Right ventricle myocardium inferior (tissue), 1 donor: ENCODE data around the gene PRSS33. TPM values are rescaled to one million over a fixed set of nuclear protein-coding genes. Genes with fewer than 3 reads are reported as not detected.
A peak's percentile ranks its signal among the peaks of the same experiment; 100 is the strongest.

Experiments used
- ATAC-seq: fragments of 200-7000 bp; cut with Tn5 transposase; one replicate; pipeline ENCODE4 v1.9.1; 2020; ENCODE audit warnings: mild to moderate bottlenecking, moderate library complexity
- DNase-seq: peaks from one replicate; pipeline ENCODE4 v3.0.0; 2021; ENCODE audit errors: missing footprints
- intact Hi-C: fragments of 100-400 bp; cut with DNase I; formaldehyde crosslinking; loops from one replicate; pipeline ENCODE4 v1.11.0; 2022
- total RNA-seq: library from RNA; stranded (reverse); fragmentation: NEBNext Ultra II Directional; extraction: Animal tissue kit (Norgen Biotek cat#: 25700); gene quantifications from one replicate; pipeline ENCODE4 v1.2.1, GENCODE V29; 2021
- donor health status: DM: no; HTN: yes; CAD: no; lungs with severe emphysema.

PRSS33 gene
- total RNA-seq, 1 donor from 2014 or later: not detected

DNA sequence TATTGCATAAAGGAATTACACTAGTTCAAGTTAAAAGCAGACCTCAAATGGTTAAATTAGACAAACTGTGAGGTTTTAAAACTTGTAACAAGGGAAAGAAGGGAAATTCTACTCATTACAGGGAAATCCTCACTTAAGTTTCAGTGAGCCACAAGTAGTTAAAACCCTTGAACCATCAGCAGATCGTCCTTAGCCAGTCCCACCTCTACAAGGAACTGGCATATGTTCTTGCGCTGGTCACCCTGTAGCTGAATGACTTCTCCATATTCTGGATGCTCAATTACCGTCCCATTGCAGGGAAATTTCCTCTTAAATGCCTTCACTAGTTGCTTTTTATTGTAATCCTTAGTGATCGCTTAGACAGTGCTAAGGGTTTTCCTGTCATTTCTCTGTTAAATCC lies 35.1 kb upstream of the PRSS33 start:
- no peak for ATAC-seq
- intact Hi-C loops: no loop called here
- DNase-seq: no peak

DNA sequence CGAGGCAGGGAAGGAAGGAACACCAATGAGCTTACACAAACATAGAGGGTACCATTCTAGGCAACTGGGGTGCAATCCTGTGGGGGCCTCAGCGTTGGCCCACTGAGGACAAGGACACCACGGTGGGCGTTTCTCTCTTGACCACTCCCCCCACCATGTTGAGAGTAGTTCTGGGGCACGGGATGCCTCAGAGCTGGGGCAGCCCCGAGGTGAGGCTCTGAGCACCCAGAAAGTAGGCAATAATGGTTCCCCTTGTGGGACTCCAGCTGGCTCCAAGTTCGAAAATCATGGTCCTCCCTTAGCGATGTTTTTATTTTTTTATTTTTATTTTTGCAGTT lies 34.8 kb upstream of the PRSS33 start:
- no peak for ATAC-seq
- intact Hi-C loops: no loop called here
- no peak for DNase-seq

DNA sequence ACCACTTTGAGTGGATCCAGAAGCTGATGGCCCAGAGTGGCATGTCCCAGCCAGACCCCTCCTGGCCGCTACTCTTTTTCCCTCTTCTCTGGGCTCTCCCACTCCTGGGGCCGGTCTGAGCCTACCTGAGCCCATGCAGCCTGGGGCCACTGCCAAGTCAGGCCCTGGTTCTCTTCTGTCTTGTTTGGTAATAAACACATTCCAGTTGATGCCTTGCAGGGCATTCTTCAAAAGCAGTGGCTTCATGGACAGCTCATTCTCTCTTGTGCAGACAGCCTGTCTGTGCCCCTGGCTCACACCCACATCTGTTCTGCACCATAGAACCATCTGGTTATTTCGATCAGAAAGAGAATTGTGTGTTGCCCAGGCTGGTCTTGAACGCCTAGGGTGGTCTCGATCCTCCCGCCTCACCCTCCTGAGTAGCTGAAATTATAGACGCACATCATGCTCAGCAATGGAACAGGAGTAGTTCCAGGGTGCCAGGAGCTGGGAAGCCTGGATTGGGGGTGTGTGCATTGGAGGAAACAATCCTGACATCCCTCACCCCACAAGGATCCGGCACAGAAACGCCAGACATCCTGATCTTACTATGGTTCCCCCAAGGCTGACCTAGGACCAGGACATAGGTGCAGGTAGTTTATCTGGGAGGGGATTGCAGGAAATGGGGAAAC lies 34.3 kb upstream of the PRSS33 start:
- DNase-seq (no peak), ATAC-seq (no peak)
- intact Hi-C loops: no loop called here

DNA sequence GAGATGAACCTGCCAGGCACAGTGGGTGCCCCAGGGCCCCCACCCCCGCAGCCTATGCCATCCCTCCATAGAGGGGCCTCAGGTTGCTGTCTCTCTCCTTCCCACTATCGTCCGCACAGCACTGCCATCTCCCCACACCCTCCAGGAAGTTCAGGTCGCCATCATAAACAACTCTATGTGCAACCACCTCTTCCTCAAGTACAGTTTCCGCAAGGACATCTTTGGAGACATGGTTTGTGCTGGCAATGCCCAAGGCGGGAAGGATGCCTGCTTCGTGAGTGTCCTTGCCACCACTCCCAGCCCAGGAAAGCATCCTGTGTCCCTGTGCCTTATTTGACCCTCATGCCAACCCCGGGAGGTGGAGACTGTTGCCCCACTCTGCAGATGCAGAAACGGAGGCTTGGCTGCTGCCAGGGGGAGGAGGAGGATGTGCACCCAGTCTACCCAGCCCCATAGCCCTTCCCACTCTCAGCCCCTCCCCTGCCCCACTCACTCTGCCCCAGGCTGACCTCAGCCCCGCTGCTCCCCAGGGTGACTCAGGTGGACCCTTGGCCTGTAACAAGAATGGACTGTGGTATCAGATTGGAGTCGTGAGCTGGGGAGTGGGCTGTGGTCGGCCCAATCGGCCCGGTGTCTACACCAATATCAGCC lies 33.6 kb upstream of the PRSS33 start:
- intact Hi-C loops: no loop called here
- ATAC-seq (no peak), DNase-seq (no peak)

DNA sequence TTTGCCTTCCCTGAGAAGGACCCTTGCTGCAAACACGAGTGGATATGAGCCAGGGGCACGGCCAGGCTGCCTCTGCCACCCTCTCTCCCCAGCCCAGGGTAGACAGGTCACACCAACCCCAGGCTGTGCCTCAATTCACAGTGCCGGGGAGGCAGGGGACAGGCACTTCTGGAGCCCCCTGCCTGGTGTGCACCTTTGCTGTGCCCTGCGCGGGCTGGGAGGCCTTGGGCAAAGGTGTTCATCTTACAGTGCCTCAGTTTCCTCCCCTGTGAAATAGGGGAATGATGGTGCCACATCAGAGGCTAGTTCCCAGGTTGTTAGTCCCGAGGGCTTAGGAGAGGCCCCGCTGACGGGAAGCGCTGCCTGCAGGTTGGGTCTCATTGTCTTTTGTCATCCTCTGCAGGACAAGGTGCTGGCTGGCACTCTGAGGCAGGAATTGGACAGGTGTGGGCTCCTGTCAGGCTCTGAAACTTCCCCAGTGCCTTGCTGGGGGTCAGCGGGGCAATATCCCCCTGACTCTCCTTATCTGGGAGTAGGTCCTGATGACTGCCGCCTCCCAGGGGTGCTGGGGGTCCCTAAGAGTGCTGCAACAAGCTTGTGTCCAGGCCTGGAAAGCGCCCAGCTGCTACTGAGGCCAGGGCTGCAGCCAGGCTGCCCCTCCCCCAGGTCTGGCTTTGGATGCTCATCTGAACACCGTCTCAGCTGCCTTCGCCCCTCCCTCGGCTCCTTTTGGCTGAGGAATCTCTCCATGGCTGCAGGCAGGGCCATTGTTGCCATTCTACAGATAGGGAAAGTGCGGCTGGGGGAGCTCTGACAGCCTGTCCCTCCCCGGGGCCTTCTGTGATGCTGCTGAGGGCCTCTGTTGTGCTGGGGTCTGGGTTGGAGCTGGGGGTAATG lies 32.8 kb upstream of the PRSS33 start:
- intact Hi-C loops: no loop called here
- no peak for ATAC-seq
- no peak for DNase-seq

DNA sequence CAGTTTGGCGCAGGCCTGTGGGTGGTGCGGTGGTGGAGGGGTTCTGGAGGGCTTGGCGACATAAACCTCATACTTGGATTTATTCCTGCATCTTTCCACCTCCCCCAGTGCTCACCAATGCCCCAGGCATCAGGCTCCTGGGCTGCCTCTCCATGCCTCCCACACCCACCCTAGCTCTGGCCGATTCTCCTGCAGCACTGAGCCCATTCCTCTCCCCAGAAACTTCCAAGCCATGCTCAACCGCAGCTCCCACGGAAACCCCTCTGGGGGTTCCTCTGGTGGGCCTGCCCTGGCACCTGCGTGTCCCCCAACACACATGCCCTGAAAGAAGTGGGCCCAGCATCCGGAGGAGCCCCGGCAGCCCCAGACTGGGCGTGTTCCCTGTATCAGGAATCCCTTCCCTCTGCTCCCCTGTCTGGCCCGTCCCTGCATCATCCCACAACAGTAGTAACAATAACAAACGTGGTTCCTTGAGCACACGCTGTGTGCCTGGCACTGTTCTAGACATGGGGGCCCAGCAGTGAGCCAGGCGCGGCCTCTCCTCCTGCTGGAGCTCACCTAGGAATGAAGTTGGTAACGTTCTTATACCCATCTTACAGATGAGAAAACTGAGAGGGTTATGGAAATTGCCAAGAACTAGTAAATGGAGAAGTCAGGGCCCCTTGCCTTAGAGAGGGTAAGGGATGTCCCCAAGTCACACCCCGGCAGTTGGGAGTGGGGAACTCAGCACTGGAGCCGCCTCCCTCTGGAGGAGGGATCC lies 32.0 kb upstream of the PRSS33 start:
- DNase-seq (no peak), ATAC-seq (no peak)
- intact Hi-C loops: no loop called here

DNA sequence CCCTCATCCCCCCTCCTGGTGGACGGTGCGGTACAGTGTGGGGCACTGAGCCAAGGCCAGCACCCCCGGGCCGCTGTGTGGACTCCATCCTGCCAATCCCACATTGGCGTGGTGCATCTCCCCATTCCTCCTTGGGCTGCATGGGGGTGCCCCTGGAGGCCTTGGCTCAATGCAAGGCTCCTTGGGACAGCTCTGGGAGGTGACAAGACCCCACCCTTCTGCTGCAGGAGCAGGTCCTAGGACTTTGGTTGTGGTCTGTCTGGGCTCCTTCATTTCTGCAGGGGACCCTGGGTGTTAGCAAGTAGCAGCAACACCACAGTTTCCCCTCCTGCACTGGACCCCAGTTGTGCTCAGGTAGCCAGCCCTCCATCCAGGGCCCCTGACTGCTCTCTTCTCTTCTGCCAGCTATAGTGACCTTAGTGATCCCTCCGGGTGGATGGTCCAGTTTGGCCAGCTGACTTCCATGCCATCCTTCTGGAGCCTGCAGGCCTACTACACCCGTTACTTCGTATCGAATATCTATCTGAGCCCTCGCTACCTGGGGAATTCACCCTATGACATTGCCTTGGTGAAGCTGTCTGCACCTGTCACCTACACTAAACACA lies 31.0 kb upstream of the PRSS33 start:
- intact Hi-C loops: no loop called here
- DNase-seq (no peak), ATAC-seq (no peak)

DNA sequence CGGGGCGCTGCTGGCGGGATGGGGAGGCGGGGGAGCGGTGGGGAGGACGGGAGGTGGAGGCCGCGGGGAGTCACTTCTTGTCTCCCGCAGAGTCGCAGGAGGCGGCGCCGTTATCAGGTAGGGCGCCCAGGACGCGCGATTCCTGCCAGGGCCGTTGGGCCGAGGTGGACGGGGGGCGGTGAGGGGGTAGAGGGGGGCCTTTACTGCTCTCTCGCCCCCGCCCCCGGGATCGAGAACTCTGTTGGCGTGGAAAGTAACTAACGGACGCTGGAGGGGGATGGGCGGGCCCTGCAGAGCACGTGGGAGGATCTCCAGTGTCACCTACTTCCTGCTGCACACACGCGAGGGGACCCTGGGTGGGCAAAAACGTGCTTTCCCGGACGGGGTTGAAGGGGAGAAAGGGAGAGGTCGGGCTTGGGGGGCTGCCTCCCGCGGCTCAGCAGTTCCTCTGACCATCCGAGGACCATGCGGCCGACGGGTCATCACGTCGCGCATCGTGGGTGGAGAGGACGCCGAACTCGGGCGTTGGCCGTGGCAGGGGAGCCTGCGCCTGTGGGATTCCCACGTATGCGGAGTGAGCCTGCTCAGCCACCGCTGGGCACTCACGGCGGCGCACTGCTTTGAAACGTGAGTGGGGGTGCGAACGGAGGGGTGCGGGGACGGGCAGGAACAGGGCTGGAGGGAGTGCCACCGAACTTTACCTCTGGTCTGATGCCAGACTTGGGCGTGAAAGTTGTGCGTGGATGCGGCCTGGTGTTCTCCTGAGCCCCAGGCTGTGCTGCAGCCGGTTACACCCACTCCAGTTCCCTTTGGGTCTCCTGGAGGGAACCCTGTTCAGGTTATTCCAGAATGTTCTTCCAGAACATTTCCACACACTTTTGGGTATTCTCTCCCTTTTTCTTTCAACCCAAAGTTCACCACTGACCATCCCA lies 30.2 kb upstream of the PRSS33 start:
- intact Hi-C loops: no loop called here
- ATAC-seq: peak; percentile 16

DNA sequence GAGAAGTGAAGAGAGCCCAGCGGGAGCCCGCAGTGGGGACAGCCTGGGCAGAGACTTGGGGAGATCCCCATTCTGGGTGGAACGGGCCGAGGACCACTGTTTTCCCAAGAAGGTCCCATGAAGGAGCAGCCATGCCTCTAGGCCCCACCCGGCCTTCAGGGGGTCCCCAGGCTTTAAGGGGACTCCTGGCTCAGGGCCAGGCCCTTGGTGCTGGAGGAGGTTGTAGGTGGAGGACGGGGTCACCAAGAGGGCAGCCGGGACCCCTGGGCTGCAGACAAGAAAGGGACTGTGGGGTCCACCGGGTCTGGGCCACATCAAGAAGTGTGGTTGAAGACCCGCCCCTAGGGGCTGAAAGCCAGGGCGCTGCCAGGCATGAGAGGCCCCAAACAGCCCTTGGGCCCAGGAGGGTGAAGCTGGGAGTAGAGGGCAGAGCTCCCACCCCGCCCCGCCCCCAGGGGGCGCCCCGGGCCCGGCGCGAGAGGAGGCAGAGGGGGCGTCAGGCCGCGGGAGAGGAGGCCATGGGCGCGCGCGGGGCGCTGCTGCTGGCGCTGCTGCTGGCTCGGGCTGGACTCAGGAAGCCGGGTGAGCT lies 29.5 kb upstream of the PRSS33 start, which contains the start of gene PRSS21:
PRSS21 (plus strand) TSS at position 487 of the 589 bp plus-strand sequence; CDS start at position 519, 32 bp downstream.
- no peak for ATAC-seq
- intact Hi-C loops: no loop called here
- DNase-seq: no peak

More for the DNA sequence above, 30.2 kb upstream of the PRSS33 start:
- DNase-seq: no peak

DNA sequence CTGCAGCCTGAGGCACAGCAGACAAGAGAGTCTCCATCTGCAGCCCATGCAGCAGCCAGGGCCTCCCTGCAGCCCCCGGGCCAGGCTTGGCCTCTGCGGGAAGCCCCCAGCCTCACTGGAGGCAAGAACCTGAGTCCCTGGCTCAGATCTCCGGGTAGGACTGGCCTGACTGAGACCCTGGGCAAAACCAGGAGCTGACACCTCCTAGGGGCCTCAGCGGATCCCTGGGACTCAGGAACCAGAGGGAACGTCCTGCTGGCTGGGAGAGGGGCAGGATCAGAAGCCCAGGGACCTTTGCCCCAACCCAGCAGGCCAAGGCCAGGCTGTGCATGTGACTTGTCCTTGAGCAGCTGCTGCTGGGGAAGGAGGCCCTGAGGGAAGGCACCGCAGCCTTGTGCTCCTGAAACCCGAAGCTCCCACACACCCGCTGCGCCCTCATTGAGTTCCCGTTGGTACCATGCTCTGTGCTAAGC lies 28.0 kb upstream of the PRSS33 start:
- intact Hi-C loops: no loop called here
- ATAC-seq (no peak), DNase-seq (no peak)

DNA sequence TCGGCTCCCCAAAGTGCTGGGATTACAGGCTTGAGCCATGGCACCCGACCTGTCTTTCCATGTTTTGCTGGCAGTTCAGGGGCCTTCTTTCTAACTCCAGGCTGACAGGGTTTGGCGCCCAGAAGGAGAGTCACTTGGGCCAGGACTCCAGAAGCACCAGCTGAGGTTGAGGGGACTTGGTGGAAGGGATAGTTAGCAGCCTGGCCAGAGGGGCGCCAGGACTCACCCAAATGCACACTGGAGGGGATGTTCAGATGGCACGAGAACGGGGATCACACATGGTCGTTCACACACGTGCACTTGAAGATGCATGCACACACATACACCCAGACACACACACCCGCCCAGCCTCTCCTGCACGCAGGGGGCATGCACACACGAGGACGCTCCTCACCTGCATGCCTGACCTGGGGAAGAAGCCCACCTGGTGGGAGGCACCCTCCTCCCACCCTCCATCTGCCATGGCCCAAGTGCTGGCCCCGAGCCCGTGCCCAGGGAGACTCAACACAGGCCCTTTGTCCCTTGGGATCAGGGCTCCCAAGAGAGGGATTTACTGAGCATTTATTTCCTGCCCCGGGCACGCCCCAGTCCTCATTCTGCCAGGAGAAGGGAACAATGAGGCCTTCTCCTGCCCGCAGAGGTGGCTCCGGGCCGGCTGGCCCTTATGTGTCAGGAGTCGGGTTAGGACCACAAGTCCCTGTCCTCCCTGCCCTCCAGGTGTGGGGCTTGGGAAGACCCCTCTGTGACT lies 27.4 kb upstream of the PRSS33 start:
- intact Hi-C loops: no loop called here
- no peak for ATAC-seq
- no peak for DNase-seq

DNA sequence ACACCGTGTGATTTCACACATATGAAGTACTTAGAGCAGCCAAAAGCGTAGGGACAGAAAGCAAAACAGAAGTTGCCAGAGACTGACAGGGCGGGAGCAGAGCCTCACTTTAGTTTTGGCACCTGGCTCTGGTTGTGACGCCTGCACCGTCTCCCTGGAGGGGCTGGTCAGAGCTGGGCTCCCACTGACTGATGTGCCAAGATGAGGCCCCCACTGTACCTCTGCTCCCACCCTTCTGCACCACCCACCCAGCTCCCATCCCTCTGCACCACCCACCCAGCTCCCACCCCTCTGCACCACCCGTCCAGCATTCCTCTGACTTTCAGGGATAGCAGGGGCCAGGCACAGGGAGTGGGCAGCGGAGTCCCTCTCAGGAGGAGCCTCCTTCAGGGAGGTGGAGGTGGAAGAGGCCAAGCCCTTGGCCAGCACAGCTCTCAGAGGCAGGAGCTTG lies 26.4 kb upstream of the PRSS33 start:
- DNase-seq (no peak), ATAC-seq (no peak)
- intact Hi-C loops: no loop called here

DNA sequence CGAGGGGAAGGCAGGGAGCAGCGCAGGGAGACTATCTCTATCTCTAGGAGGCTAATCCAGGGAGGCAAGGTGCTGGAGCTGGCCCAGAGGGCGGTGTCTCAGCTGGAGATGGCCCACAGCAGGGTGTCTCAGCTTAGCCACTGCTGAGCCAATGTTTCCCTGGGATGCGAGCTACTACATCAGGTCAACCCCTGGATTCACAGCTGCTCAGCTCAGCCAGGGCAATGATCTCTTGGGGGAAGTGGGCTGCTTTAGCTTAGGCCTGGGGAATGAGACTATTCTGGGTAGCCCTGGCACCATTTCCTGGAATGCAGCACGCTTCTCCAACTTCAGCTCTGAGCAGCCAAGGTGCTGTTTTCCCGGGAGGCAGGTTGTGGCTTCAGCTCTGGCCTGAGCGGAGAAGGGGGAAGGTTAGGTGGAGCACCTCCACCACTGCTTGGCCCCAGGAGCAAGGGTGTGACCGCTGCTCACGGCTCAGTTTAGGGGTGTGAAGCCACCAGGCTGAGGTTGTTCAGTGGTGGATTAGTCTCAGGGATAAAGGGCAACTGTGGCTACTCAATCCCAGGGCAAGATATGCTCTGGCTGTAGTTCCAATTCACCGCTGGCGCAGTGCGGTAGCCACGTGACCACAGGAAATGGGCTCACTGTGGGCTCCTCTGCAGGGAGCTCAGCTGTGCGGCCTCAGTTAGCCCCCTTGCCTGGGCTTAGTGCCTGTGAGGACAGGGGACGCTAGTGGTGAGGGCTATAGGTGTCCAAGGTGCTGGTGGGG lies 24.5 kb upstream of the PRSS33 start:
- DNase-seq: no peak
- peak; percentile 20 for ATAC-seq
- intact Hi-C loops: no loop called here

DNA sequence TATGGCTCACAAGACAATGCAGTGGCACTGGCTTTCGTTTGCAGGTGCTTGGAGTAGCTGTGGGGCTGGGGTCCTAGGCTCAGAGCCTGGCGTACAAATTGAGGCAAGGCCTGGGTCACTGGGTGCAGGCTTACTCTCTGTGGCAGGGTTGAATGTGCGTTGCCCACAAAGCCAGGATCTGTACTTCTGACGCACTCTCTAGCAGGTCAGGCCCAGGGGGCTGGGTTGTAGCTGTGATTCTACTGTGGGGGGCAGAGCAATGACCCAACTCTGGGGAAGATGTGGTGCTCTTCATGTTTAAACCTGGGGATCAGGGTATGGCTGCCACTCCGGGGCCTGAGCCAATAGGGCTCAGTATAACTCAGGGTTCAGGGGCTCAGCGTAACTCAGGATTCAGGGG lies 23.3 kb upstream of the PRSS33 start:
- ATAC-seq: no peak
- intact Hi-C loops: no loop called here
- no peak for DNase-seq

DNA sequence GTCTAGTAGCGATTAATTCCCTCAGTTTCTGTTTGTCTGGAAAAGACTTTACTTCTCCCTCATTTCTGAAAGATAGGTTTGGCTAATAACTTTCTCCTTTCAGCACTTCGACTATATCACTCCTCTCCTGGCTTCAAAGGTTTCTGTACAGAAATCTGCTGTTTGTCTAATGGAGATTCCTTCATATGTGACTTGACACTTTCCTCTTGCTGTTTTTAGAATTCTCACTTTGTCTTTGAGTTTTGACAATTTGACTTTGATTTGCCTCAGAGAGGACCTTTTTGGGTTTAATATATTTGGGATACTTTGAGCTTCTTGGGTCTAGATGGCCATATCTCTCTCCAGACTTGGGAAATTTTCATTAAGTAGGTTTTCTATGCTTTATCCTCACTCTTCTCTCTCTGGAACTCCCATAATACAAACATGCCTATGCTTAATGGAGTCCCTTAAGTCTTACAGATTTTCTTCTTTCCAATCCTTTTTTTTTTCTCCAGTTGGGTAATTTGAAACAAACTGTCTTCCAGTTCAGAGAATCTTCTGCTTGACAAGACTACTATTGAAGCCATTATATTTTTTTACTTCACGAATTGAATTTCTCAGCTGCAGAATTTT lies 21.9 kb upstream of the PRSS33 start:
- ATAC-seq (no peak), DNase-seq (no peak)
- intact Hi-C loops: no loop called here
